ENCODE data around the gene TAMALIN.

The TAMALIN gene

DNA sequence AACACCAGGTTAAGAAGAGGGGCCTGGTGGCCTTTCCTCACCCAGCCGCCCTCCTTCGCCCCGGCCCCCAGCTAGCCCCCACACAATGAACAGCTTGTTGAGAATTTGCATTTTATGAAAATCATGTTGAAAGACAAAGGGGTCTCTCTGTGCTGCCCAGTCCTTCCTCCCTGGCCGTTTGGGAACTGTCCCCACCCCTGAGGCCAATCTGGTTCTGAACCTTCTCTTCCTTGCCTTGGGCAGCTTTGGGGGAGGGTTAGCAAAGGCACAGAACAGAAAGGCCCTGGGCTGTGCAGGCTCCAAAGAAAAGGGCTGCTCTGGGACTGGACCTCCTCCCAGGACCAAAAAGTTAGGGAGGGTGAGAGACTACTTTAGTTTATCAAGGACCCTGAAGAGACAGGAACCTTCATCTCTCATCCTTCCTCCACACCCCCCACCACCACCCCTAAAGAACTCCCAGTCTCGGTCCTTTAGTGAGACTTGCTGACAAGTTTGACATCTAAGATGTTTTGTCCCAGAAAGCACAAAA is 1.3 kb downstream of the TAMALIN start:
- no peak for DNase-seq (ENCODE audit: low spot score)
- no peak overlapping the region for H3K27ac ChIP-seq
- ChIA-PET CTCF (interaction anchor here (0.7 to 1.0 kb wide), 2 partner anchors 13 to 19 kb away, joined by 3 to 4 read pairs; no protein-coding TSS in a partner anchor), POLR2A (ENCODE audit: low non-redundant PET) (no interaction called here)
- TF ChIP-seq, protein P1, sequence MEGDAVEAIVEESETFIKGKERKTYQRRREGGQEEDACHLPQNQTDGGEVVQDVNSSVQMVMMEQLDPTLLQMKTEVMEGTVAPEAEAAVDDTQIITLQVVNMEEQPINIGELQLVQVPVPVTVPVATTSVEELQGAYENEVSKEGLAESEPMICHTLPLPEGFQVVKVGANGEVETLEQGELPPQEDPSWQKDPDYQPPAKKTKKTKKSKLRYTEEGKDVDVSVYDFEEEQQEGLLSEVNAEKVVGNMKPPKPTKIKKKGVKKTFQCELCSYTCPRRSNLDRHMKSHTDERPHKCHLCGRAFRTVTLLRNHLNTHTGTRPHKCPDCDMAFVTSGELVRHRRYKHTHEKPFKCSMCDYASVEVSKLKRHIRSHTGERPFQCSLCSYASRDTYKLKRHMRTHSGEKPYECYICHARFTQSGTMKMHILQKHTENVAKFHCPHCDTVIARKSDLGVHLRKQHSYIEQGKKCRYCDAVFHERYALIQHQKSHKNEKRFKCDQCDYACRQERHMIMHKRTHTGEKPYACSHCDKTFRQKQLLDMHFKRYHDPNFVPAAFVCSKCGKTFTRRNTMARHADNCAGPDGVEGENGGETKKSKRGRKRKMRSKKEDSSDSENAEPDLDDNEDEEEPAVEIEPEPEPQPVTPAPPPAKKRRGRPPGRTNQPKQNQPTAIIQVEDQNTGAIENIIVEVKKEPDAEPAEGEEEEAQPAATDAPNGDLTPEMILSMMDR (conservative IDR thresholded peaks at IDR 0.05; ENCODE audit: low read depth) = no peak

DNA sequence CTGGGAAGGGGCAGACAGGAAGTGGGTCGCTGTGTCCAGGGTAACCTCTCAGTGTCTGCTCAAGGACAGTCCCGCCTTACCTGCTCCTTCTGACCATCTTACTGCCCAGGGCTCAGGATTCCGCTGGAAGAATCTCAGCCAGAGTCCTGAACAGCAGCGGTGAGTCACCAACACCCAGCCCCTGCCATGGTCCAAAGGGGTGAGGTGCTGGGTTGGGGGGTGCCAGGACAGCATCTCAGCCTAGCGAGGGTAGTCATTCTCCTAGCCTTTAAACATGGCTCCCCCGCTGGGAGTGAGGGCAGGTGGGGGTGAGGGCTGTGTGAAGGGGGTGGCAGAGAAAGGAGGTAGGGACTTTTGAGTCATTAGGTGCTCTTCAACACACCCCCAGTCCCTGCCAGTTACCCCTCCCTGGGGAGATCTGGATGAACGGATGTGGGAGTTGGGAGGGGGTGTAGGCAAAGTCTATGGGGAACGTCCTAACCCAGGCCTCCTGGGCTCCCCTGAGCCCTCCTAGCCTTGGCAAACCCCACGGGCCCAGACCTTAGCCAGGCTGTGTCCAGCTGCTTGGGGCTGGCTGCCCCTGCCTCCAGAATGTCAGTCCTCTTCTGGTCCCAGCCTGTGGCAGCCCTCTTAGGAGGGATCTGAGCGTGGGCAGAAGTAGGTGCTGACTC is 2.5 kb downstream of the TAMALIN start:
- no peak overlapping the region for H3K27ac ChIP-seq
- no peak for DNase-seq (ENCODE audit: low spot score)
- ChIA-PET CTCF (interaction anchor here (0.9 to 2.3 kb wide), 3 partner anchors 14 to 16 kb away, joined by 3 to 12 read pairs (median 5); no protein-coding TSS in a partner anchor), POLR2A (ENCODE audit: low non-redundant PET) (no interaction called here)
- TF ChIP-seq, protein P1 (conservative IDR thresholded peaks at IDR 0.05; ENCODE audit: low read depth) = no peak

DNA sequence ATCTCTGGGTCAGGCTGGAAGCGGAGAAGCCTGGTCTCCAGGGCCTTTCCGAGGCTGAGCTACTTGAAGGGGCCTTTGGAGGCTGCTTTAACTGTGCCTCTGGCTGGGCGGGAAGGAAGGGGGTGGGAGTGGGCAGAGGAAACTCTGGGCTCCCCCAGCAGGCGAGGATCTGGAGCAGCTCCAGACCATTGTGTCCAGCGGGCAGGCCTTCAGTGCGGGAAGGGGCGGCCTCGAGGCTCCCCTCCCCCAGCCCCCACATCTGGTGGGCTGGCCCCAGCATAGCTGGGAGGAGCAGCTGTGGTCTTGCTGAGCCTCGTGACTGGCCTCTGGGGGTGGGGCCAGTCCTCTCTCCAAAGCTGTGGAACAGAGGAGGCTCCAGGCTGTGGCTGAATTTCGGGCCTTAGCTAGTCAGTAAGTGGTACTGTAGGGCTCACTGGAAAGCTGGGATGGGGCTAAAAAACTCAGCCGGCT is 3.4 kb downstream of the TAMALIN start:
- no peak for DNase-seq (ENCODE audit: low spot score)
- ChIA-PET POLR2A (ENCODE audit: low non-redundant PET) (no interaction called here), CTCF (interaction anchor here (0.9 to 2.3 kb wide), 5 partner anchors 10 to 111 kb away, joined by 3 to 12 read pairs (median 3); no protein-coding TSS in a partner anchor)
- TF ChIP-seq, protein P1 (conservative IDR thresholded peaks at IDR 0.05; ENCODE audit: low read depth) = no peak
- no peak overlapping the region for H3K27ac ChIP-seq

DNA sequence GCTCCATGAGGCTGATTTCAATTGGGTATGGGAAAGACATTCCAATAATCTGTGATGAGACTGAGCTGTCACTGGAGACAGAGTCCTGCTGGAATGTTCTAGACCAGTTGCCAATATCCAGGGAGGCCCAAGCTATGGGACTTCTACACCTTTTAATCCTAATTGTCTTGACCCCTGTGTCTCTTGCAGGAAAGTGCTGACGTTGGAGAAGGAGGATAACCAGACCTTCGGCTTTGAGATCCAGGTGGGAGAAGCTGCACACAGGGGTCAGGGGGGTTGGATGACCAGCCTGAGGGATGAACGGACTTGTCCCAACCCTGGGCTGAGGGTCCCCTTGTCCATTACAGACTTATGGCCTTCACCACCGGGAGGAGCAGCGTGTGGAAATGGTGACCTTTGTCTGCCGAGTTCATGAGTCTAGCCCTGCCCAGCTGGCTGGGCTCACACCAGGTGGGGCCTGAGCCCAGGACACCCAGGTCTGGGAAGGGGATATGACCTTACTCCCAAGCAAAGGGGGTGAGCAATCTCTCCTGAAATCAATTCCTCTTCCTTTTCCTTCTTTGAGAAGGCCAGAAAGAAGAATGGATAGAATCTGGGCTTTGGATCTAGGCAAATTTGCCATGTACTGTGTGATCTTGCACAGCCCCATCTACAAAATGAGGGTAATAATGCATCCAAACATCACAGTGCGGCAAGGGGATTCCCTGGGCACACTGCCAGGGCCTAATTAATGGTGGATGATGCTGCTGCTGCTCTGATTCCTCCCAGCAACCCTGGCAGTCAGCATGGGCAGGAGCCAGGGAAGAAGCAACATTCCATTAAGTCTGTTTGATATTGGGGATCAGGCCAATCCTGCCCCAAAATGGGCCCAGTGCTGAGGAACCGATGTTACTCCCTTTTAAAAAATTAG is 4.2 kb downstream of the TAMALIN start:
- TF ChIP-seq, protein P1 (conservative IDR thresholded peaks at IDR 0.05; ENCODE audit: low read depth) = no peak
- DNase-seq (ENCODE audit: low spot score) = no peak
- ChIA-PET CTCF (interaction anchor here (0.9 to 2.3 kb wide), 5 partner anchors 9 to 111 kb away, joined by 3 to 12 read pairs (median 3); no protein-coding TSS in a partner anchor), POLR2A (ENCODE audit: low non-redundant PET) (no interaction called here)
- H3K27ac ChIP-seq = no peak overlapping the region

DNA sequence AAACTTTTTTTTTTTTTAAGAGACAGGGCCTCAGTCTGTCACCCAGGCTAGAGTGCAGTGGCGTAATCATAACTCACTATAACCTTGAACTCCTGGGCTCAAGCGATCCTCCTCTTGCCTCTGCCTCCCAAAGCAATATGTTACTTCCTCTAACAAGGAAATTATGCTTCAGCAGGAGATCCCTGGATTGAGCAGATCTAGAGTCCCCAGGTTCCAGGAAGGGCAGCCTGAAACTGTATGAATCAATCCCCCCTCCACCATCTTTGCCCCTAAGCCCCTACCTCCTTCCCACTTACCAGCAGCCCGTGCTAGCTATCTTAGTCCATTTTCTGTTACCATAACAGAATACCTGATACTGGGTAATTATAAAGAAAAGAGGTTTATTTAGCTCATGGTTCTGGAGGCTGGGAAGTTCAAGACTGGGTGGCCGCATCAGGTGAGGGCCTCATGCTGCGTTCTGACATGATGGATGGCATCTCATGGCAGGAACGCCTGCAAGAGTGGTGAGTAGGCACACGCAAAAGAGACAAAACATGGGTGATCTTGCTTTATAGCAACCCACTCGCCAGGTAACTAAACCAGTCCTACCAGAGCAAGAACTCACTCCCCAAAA is 5.0 kb downstream of the TAMALIN start:
- ChIA-PET POLR2A (ENCODE audit: low non-redundant PET) (no interaction called here), CTCF (interaction anchor here (0.9 kb wide), 1 partner anchor 9 kb away, joined by 3 read pairs; no protein-coding TSS in a partner anchor)
- TF ChIP-seq, protein P1 (conservative IDR thresholded peaks at IDR 0.05; ENCODE audit: low read depth) = no peak
- no peak overlapping the region for H3K27ac ChIP-seq
- DNase-seq (ENCODE audit: low spot score) = no peak

Data from RWPE1 (cell line).